ENCODE data around the gene GNA15. TPM values are rescaled to one million over a fixed set of nuclear protein-coding genes. Genes with fewer than 3 reads are reported as not detected.

Gene GNA15
- total and polyA plus RNA-seq, 8 donors = 0.19 to 3.0 (median 1.3) TPM

DNA sequence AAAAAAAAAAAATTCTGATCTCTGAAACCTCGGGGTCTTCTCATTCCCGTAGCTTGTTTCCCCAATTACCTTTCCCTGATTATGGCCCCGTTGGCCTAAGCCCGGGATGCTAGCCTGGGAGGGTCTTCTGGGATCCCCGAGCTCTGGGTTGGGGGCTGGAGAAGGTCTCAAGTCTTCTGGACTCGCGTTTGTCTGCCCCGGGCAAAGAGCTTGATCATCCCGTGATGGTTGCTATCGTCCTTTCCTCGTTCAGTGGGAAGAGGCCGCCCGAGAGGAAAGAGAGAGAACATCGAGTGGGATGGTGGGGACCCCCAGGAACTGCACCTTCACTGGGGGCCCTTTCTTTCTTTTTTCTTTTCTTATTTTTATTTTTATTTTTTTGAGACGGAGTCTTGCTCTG lies 2.4 kb downstream of the GNA15 start:
- Histone ChIP-seq H3K27me3 (no peaks in the 10 kb centered on the region), H3K4me3 (no peak overlapping the region), H3K36me3 (no peaks in the 10 kb centered on the region), H3K27ac (no peak overlapping the region), H3K9me3 (no peaks in the 10 kb centered on the region), H3K4me1 (no peaks in the 10 kb centered on the region)
- TF ChIP-seq, protein P1, sequence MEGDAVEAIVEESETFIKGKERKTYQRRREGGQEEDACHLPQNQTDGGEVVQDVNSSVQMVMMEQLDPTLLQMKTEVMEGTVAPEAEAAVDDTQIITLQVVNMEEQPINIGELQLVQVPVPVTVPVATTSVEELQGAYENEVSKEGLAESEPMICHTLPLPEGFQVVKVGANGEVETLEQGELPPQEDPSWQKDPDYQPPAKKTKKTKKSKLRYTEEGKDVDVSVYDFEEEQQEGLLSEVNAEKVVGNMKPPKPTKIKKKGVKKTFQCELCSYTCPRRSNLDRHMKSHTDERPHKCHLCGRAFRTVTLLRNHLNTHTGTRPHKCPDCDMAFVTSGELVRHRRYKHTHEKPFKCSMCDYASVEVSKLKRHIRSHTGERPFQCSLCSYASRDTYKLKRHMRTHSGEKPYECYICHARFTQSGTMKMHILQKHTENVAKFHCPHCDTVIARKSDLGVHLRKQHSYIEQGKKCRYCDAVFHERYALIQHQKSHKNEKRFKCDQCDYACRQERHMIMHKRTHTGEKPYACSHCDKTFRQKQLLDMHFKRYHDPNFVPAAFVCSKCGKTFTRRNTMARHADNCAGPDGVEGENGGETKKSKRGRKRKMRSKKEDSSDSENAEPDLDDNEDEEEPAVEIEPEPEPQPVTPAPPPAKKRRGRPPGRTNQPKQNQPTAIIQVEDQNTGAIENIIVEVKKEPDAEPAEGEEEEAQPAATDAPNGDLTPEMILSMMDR (IDR thresholded peaks at IDR 0.05) = no peak
- intact Hi-C loops (cut with DNase I) = no loop called here
- ATAC-seq (no peak), DNase-seq (no peak), FAIRE-seq (no peak)
- 57 to 76% methylated on average over 15 of the region's 15 CpGs for WGBS, 2 donors

DNA sequence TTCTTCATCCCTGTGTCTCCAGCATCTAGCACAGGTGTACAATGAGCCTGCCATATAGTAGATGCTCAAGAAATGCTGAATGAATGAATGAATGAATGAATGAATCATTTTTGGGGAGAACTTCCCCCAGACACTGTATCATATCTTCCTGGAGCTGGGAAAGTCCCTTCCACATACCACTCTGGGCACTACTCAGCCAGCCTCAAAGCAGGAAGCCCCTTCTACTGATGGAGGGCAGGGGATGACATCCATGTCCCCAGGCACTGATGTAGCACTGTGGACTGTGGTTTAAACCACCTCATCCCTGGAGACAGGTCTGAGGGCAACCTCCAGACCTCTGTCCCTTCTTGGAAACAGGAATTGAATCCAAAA lies 4.8 kb downstream of the GNA15 start:
- ATAC-seq (no peak), DNase-seq (no peak), FAIRE-seq (no peak)
- no peaks in the 10 kb centered on the region for H3K27me3 ChIP-seq
- no peaks in the 10 kb centered on the region for H3K4me1 ChIP-seq
- intact Hi-C loops (cut with DNase I) = no loop called here
- no peaks in the 10 kb centered on the region for H3K9me3 ChIP-seq
- H3K4me3 ChIP-seq = no peak overlapping the region
- no peak overlapping the region for H3K27ac ChIP-seq
- TF ChIP-seq, protein P1 (IDR thresholded peaks at IDR 0.05) = no peak
- H3K36me3 ChIP-seq = no peaks in the 10 kb centered on the region

DNA sequence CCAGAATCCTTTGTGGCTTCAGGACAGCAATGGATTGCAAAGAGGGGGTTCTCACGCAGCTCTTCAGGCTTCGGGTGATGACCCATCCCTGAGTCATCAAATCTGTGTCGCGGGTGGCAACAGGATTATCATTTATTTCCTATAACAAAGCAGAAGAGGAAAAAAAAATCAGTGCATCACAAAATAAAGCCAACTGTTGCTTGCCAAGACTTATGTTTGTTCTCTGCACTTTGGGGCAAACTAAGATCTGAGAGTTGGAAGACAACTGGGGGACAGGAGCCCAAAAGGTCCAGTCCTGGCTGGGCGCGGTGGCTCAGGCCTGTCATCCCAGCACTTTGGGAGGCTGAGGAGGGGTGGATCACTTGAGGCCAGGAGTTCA lies 6.4 kb downstream of the GNA15 start:
- no peak for FAIRE-seq
- Histone ChIP-seq H3K4me1 (no peaks in the 10 kb centered on the region), H3K9me3 (no peaks in the 10 kb centered on the region), H3K36me3 (no peaks in the 10 kb centered on the region), H3K27me3 (no peaks in the 10 kb centered on the region), H3K27ac (peak overlapping the region in 2 of 4 donors; percentile 52 to 55), H3K4me3 (no peak overlapping the region)
- TF ChIP-seq, protein P1 (IDR thresholded peaks at IDR 0.05) = no peak
- intact Hi-C loops (cut with DNase I) = no loop called here
- DNase-seq = no peak
- WGBS, 2 donors = 48 to 66% methylated on average over 6 of the region's 6 CpGs
- peak in 3 of 4 donors; percentile 24 to 55 (median 48) for ATAC-seq

DNA sequence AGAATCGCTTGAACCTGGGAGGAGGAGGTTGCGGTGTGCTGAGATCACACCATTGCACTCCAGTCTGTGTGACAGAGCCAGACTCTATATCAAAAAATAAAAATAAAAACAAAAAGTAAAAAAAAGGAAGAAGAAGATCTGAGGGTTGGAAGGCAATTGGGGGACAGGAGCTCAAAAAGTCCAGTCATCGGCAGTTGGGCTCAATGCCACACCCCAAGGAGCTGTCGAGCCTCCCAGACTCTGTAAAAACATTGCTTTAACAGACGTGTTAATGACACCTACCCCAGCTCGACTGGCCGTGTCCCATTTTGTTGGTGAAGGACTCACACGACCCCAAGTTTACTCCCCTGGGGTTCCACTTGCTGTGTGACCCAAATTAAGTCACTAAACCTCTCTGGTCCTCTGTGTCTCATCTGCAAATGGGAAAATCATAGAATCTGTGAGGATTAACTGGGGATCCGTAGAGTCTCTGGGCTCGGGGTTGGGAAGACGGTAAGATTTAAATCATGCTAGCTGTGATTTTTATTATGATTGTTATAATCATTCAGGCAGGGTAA lies 7.0 kb downstream of the GNA15 start:
- peak overlapping the region in 2 of 4 donors; percentile 52 to 55 for H3K27ac ChIP-seq
- intact Hi-C loops (cut with DNase I) = no loop called here
- no peaks in the 10 kb centered on the region for H3K36me3 ChIP-seq
- FAIRE-seq (no peak), DNase-seq (no peak), ATAC-seq (no peak)
- H3K4me3 ChIP-seq = no peak overlapping the region
- H3K4me1 ChIP-seq = no peaks in the 10 kb centered on the region
- no peaks in the 10 kb centered on the region for H3K9me3 ChIP-seq
- WGBS, 2 donors = 53 to 60% methylated on average over 11 of the region's 11 CpGs
- no peaks in the 10 kb centered on the region for H3K27me3 ChIP-seq
- TF ChIP-seq, protein P1 (IDR thresholded peaks at IDR 0.05) = no peak

DNA sequence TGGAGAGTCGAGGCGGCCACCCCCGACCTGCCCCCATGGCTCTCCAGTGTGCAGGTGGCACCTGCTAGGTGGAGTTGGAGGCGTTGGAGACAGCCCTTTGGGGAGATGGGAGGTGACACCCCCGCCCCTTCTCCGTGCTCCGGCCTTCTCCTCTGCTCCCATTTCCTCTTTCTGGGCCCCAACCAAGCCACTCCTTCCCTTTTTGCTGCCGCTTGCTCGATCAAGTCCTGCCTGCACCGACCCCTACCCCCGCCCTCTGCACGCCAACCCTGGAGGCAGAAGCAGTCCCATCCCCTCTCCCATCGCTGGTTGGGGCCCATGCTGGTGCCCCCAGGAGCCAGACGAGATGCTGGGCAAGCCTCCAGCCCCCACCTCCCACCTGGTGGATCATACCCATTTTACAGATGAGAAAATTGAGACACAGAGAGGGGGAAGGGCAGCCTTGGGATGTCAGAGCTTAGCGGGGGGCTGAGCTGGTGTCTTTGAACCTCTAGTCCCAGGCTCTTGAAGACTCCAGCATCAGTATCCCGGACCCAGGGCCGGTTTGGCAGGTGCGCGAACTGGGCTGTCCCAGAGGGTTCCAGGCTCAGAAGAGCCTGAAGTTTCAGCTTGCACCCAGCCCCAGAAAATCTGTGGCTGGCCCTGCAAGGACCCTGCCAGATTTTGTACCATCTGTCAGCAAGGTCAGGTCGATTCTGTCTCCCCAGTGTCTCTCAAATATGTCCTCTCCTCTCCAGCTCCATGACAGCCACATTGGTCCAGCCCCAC lies 10.3 kb downstream of the GNA15 start:
- ATAC-seq (peak in 2 of 4 donors; percentile 28 to 64), DNase-seq (peak in 1 of 6 donors; percentile 60), FAIRE-seq (no peak)
- H3K27me3 ChIP-seq = no peaks in the 10 kb centered on the region
- TF ChIP-seq, protein P1 (IDR thresholded peaks at IDR 0.05) = no peak
- H3K36me3 ChIP-seq = no peaks in the 10 kb centered on the region
- H3K4me1 ChIP-seq = no peaks in the 10 kb centered on the region
- intact Hi-C loops (cut with DNase I) = no loop called here
- 60 to 61% methylated on average over 18 to 20 of the region's 20 CpGs for WGBS, 2 donors
- H3K4me3 ChIP-seq = no peak overlapping the region
- no peaks in the 10 kb centered on the region for H3K9me3 ChIP-seq
- no peak overlapping the region for H3K27ac ChIP-seq

Data from pancreas (tissue), 10 donors.